GF-D8 (cell line): ENCODE measurements around the gene PIK3CB.
"Not testable (repeated sequence)": the region's sequence is repeated elsewhere in the genome, so short reads cannot be mapped to it uniquely, and the experiment has no call there.

Experiments used
- DNase-seq: peaks from one replicate; lab custom pipeline; 2025; lab: John Stamatoyannopoulos, UW

PIK3CB gene

GRCh38 chr3:138747225-138747624 is 87.5 kb downstream of the PIK3CB start:
- no peak for DNase-seq

DNA sequence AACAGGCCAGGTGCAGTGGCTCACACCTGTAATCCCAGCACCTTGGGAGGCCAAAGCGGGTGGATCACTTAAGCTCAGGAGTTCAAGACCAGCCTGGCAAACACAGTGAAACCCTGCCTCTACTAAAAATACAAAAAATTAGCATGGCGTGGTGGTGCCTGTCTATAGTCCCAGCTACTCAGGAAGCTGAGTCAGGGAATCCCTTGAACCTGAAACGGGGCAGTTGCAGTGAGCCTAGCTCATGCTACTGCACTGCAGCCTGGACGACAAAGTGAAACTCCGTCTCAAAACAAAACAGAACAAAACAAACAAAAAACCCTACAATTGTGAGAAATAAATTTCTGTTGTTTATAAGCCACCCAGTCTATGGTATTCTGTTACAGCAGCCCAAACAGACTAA is 94.7 kb downstream of the PIK3CB start:
- DNase-seq = no peak

- DNase-seq = peak; percentile 33
These were observed 102.3 kb downstream of the PIK3CB start for GRCh38 chr3:138732456-138732855.

- no peak for DNase-seq
These were observed 107.6 kb downstream of the PIK3CB start for GRCh38 chr3:138726946-138727730.

GRCh38 chr3:138726042-138726441 is 108.7 kb downstream of the PIK3CB start:
- not testable (repeated sequence) for DNase-seq

DNA sequence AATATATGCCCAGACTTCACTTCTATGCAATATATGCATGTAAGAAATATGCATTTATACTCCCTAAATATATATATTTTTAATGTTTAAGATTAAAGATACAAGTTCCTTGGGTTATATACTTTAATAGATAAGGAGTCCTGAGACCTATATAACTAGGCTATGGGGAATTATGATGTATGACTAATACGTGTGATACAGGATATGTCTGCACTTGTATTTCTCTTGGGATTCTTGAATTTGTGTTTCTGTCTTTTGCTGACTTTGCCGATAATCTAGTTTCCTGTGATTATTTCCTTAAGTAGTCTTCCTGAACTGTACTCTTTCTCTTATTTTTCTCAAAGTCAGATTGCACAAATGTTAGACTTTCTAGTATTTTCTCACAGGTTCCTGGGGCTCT is 109.6 kb downstream of the PIK3CB start:
- no peak for DNase-seq

GRCh38 chr3:138724443-138724842 is 110.3 kb downstream of the PIK3CB start:
- DNase-seq = no peak

- no peak for DNase-seq
These were observed 115.9 kb downstream of the PIK3CB start for GRCh38 chr3:138718849-138719248.

GRCh38 chr3:138717348-138717747 is 117.4 kb downstream of the PIK3CB start:
- DNase-seq = no peak

GRCh38 chr3:138712086-138712485 is 122.6 kb downstream of the PIK3CB start:
- DNase-seq = no peak

DNA sequence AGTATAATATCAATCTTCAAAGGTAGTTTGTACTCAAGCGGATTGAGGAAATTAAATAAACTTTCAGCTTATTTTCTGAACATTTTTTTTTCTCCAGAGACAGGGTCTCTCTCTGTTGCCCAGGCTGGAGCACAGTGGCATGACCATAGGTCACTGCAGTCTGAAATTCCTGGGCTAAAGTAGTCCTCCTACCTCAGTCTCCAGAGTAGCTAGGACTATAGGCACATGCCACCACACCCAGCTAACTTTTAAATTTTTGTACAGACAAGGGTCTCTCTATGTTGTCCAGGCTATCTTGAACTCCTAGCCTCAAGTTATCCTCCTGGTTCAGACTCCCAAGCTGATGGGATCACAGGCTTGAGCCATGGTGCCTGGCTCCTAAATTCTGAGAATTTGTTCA is 129.1 kb downstream of the PIK3CB start:
- DNase-seq = no peak

GRCh38 chr3:138696666-138697370 is 137.9 kb downstream of the PIK3CB start:
- DNase-seq = peak; percentile 20

DNA sequence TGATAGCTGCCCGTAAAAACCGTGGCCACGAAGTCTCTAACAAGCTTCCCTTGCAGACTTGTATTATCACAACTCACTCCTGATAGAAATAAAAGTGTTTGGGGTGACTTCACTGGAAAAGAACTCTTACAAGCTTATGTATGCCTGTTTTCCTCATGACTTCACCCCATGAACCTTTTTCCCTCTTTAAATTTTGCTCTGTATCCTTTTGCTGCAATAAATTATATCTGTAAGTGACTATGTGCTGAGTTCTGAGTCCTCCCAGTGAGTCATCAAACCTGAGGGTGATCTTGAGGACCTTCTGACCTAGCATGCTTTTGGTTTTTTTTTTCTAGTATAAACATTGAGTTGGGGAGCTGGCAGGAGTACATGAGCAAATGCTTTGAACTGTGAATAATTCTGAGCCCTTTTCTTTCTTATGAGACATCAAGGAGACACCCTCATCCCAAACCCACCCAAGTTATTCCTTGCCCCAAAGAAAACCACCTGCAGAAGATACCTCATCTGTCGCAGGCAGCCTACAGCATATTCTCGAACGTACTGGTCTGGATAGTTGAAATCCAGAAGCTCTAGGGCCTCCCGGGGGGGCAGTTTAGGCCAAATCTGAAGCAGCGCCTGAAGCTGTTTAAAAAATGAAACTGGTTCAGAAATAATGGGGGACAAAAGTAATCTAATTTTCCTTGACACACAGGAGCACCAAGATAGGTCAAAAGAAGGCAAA is 140.3 kb downstream of the PIK3CB start:
- DNase-seq = no peak

DNA sequence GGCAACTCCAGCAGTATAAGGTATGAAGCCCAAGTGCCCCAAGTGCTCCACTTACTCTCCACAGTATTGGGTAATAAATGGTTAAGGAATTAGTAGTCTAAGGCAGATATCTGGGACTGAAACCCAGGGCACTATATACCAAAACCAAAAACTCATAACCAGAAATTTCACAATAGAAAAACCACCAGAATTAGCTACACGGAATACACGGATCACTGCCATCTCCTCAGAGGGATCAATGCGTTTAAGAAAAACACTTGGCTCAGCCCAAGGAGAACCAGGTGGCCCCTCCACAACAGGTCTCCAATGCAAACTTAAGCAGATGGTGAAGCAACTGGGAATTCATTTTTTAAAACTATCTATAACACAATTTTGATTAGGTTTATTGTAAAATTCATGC is 142.6 kb downstream of the PIK3CB start:
- DNase-seq = peak; percentile 31

GRCh38 chr3:138691351-138691750 is 143.4 kb downstream of the PIK3CB start:
- DNase-seq = no peak

DNA sequence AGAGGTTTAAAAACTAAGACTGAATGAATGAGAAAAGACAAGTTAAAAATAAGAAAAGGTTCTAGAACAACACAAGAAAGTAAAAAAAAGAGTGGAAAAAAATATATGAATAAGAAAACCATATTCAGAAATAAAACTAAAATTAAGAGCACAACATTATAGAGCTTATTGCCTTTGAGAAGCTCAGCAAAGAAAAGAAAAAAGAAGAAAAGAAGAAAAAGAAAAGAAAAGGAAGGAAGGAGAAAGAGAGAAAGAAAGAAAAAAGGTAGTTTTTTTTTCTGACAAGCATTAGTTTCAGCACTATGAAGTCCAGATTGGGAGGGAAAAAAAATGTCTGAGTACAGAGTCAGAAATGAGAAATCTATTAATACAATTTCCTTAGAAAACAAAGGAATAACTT is 144.7 kb downstream of the PIK3CB start:
- no peak for DNase-seq

GRCh38 chr3:138688871-138689299 is 145.8 kb downstream of the PIK3CB start:
- no peak for DNase-seq

- no peak for DNase-seq
These were observed 147.5 kb downstream of the PIK3CB start for GRCh38 chr3:138687236-138687635.

GRCh38 chr3:138686771-138687221 is 147.9 kb downstream of the PIK3CB start:
- DNase-seq = peak; percentile 98

DNA sequence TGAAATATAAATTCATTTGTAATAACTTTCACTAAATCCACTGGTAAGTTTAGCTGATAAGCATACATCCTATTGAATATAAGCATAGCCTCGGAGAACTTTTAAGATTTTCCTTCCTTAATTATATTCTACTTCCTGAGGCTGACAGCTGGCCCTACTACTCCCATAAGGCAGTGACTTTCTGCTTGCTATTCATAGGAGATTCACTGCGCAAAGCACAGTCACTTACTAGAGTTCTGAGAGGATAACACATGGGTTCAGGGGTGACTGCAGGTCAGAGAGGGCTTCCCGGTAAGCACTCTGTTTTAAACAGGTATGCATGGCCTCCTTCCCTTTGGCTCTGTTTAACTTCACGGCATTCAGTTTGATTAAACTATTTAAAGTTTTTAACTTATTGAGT is 150.3 kb downstream of the PIK3CB start:
- DNase-seq = peak; percentile 20

DNA sequence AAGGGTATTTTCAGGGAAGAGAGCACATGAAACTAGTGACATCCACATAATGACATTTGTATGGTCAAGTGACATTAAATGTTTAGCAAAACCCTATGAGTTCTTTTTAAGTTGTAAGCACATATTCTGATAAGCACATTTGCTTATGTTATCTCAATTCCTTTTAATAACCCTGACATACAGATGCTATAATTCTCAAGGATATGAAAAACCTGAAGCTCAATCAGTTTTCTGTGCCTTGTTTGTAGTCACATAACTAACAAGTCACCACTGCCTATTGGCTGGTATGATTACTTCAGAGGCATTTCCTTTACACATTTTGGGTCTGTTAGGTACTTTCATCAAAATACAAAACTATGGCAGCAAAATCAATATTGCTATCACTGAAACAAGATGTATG is 152.1 kb downstream of the PIK3CB start:
- no peak for DNase-seq

GRCh38 chr3:138681463-138682220 is 153.1 kb downstream of the PIK3CB start:
- peak; percentile 47 for DNase-seq
